ENCODE data around the gene SLC9A9.

SLC9A9 gene

GRCh38 chr3:143356839-143357238 lies 491.4 kb downstream of the SLC9A9 start:
- H3K4me1 ChIP-seq (ENCODE audit: control insufficient read depth, insufficient read depth, low read length), result 0 out of 2 replicates have a peak, but pooled peaks cover 2% of the 10 kb centered on the region

GRCh38 chr3:143354342-143354741 lies 493.9 kb downstream of the SLC9A9 start:
- no peaks in the 10 kb centered on the region for H3K27me3 ChIP-seq (ENCODE audit: control insufficient read depth, insufficient read depth, low read length)
- WGBS (ENCODE audit: insufficient coverage, insufficient read length), result no CpG with 5 or more reads among the region's 1 CpG
- no peak overlapping the region for H3K27ac ChIP-seq (ENCODE audit: low read length)
- H3K36me3 ChIP-seq (ENCODE audit: control insufficient read depth, insufficient read depth, low read length), result no peaks in the 10 kb centered on the region
- no peaks in the 10 kb centered on the region for H3K9me3 ChIP-seq (ENCODE audit: control insufficient read depth, insufficient read depth, low read length)
- H3K4me3 ChIP-seq (ENCODE audit: low read length), result no peak overlapping the region
- DNase-seq (ENCODE audit: low read depth, low spot score), result no peak
- 0 out of 2 replicates have a peak, but pooled peaks cover 2% of the 10 kb centered on the region for H3K4me1 ChIP-seq (ENCODE audit: control insufficient read depth, insufficient read depth, low read length)

More at GRCh38 chr3:143356839-143357238, 491.4 kb downstream of the SLC9A9 start:
- no peak for DNase-seq (ENCODE audit: low read depth, low spot score)
- Histone ChIP-seq H3K4me3 (ENCODE audit: low read length) (no peak overlapping the region), H3K9me3 (ENCODE audit: control insufficient read depth, insufficient read depth, low read length) (no peaks in the 10 kb centered on the region), H3K27me3 (ENCODE audit: control insufficient read depth, insufficient read depth, low read length) (no peaks in the 10 kb centered on the region), H3K27ac (ENCODE audit: low read length) (no peak overlapping the region), H3K36me3 (ENCODE audit: control insufficient read depth, insufficient read depth, low read length) (no peaks in the 10 kb centered on the region)
- WGBS (ENCODE audit: insufficient coverage, insufficient read length), result no CpG with 5 or more reads among the region's 1 CpG

- 0 out of 2 replicates have a peak, but pooled peaks cover 2% of the 10 kb centered on the region for H3K4me1 ChIP-seq (ENCODE audit: control insufficient read depth, insufficient read depth, low read length)
- no peak overlapping the region for H3K4me3 ChIP-seq (ENCODE audit: low read length)
- no peak for DNase-seq (ENCODE audit: low read depth, low spot score)
- H3K27ac ChIP-seq (ENCODE audit: low read length), result no peak overlapping the region
- H3K9me3 ChIP-seq (ENCODE audit: control insufficient read depth, insufficient read depth, low read length), result no peaks in the 10 kb centered on the region
- WGBS (ENCODE audit: insufficient coverage, insufficient read length), result no CpG with 5 or more reads among the region's 6 CpGs
- no peaks in the 10 kb centered on the region for H3K36me3 ChIP-seq (ENCODE audit: control insufficient read depth, insufficient read depth, low read length)
- no peaks in the 10 kb centered on the region for H3K27me3 ChIP-seq (ENCODE audit: control insufficient read depth, insufficient read depth, low read length)
These were observed 495.3 kb downstream of the SLC9A9 start for GRCh38 chr3:143352850-143353550.

- no peak for DNase-seq (ENCODE audit: low read depth, low spot score)
- Histone ChIP-seq H3K27me3 (ENCODE audit: control insufficient read depth, insufficient read depth, low read length) (no peaks in the 10 kb centered on the region), H3K4me1 (ENCODE audit: control insufficient read depth, insufficient read depth, low read length) (0 out of 2 replicates have a peak, but pooled peaks cover 2% of the 10 kb centered on the region), H3K27ac (ENCODE audit: low read length) (no peak overlapping the region), H3K4me3 (ENCODE audit: low read length) (no peak overlapping the region), H3K36me3 (ENCODE audit: control insufficient read depth, insufficient read depth, low read length) (no peaks in the 10 kb centered on the region), H3K9me3 (ENCODE audit: control insufficient read depth, insufficient read depth, low read length) (no peaks in the 10 kb centered on the region)
- WGBS (ENCODE audit: insufficient coverage, insufficient read length), result no CpG with 5 or more reads among the region's 4 CpGs
These were observed 496.2 kb downstream of the SLC9A9 start for GRCh38 chr3:143351895-143352608.

- Histone ChIP-seq H3K4me1 (ENCODE audit: control insufficient read depth, insufficient read depth, low read length) (0 out of 2 replicates have a peak, but pooled peaks cover 2% of the 10 kb centered on the region), H3K4me3 (ENCODE audit: low read length) (no peak overlapping the region), H3K36me3 (ENCODE audit: control insufficient read depth, insufficient read depth, low read length) (no peaks in the 10 kb centered on the region), H3K27me3 (ENCODE audit: control insufficient read depth, insufficient read depth, low read length) (no peaks in the 10 kb centered on the region), H3K27ac (ENCODE audit: low read length) (no peak overlapping the region), H3K9me3 (ENCODE audit: control insufficient read depth, insufficient read depth, low read length) (no peaks in the 10 kb centered on the region)
- DNase-seq (ENCODE audit: low read depth, low spot score), result no peak
- whole genome bisulfite sequencing (ENCODE audit: insufficient coverage, insufficient read length), result no CpG with 5 or more reads among the region's 2 CpGs
These were observed 496.9 kb downstream of the SLC9A9 start for GRCh38 chr3:143351354-143351753.

GRCh38 chr3:143349455-143349854 lies 498.8 kb downstream of the SLC9A9 start:
- Histone ChIP-seq H3K4me3 (ENCODE audit: low read length) (no peak overlapping the region), H3K27ac (ENCODE audit: low read length) (no peak overlapping the region), H3K9me3 (ENCODE audit: control insufficient read depth, insufficient read depth, low read length) (no peaks in the 10 kb centered on the region), H3K36me3 (ENCODE audit: control insufficient read depth, insufficient read depth, low read length) (no peaks in the 10 kb centered on the region), H3K27me3 (ENCODE audit: control insufficient read depth, insufficient read depth, low read length) (no peaks in the 10 kb centered on the region), H3K4me1 (ENCODE audit: control insufficient read depth, insufficient read depth, low read length) (0 out of 2 replicates have a peak, but pooled peaks cover 2% of the 10 kb centered on the region)
- no peak for DNase-seq (ENCODE audit: low read depth, low spot score)
- no CpG with 5 or more reads among the region's 2 CpGs for WGBS (ENCODE audit: insufficient coverage, insufficient read length)

GRCh38 chr3:143348486-143349327 lies 499.6 kb downstream of the SLC9A9 start:
- H3K27ac ChIP-seq (ENCODE audit: low read length), result no peak overlapping the region
- no peak overlapping the region for H3K4me3 ChIP-seq (ENCODE audit: low read length)
- no peak for DNase-seq (ENCODE audit: low read depth, low spot score)
- no peaks in the 10 kb centered on the region for H3K27me3 ChIP-seq (ENCODE audit: control insufficient read depth, insufficient read depth, low read length)
- H3K36me3 ChIP-seq (ENCODE audit: control insufficient read depth, insufficient read depth, low read length), result no peaks in the 10 kb centered on the region
- WGBS (ENCODE audit: insufficient coverage, insufficient read length), result no CpG with 5 or more reads among the region's 5 CpGs
- no peaks in the 10 kb centered on the region for H3K9me3 ChIP-seq (ENCODE audit: control insufficient read depth, insufficient read depth, low read length)
- H3K4me1 ChIP-seq (ENCODE audit: control insufficient read depth, insufficient read depth, low read length), result 0 out of 2 replicates have a peak, but pooled peaks cover 2% of the 10 kb centered on the region

- no peaks in the 10 kb centered on the region for H3K4me1 ChIP-seq (ENCODE audit: control insufficient read depth, insufficient read depth, low read length)
- H3K4me3 ChIP-seq (ENCODE audit: low read length), result no peak overlapping the region
- no peaks in the 10 kb centered on the region for H3K9me3 ChIP-seq (ENCODE audit: control insufficient read depth, insufficient read depth, low read length)
- no peak for DNase-seq (ENCODE audit: low read depth, low spot score)
- H3K36me3 ChIP-seq (ENCODE audit: control insufficient read depth, insufficient read depth, low read length), result no peaks in the 10 kb centered on the region
- WGBS (ENCODE audit: insufficient coverage, insufficient read length), result no CpG with 5 or more reads among the region's 1 CpG
- no peaks in the 10 kb centered on the region for H3K27me3 ChIP-seq (ENCODE audit: control insufficient read depth, insufficient read depth, low read length)
- H3K27ac ChIP-seq (ENCODE audit: low read length), result no peak overlapping the region
These were observed 503.6 kb downstream of the SLC9A9 start for GRCh38 chr3:143344516-143345165.

GRCh38 chr3:143343944-143344343 lies 504.3 kb downstream of the SLC9A9 start:
- H3K4me3 ChIP-seq (ENCODE audit: low read length), result no peak overlapping the region
- no peaks in the 10 kb centered on the region for H3K27me3 ChIP-seq (ENCODE audit: control insufficient read depth, insufficient read depth, low read length)
- H3K36me3 ChIP-seq (ENCODE audit: control insufficient read depth, insufficient read depth, low read length), result no peaks in the 10 kb centered on the region
- H3K9me3 ChIP-seq (ENCODE audit: control insufficient read depth, insufficient read depth, low read length), result no peaks in the 10 kb centered on the region
- no peak for DNase-seq (ENCODE audit: low read depth, low spot score)
- WGBS (ENCODE audit: insufficient coverage, insufficient read length), result no CpG with 5 or more reads among the region's 1 CpG
- no peaks in the 10 kb centered on the region for H3K4me1 ChIP-seq (ENCODE audit: control insufficient read depth, insufficient read depth, low read length)
- H3K27ac ChIP-seq (ENCODE audit: low read length), result no peak overlapping the region

- Histone ChIP-seq H3K27me3 (ENCODE audit: control insufficient read depth, insufficient read depth, low read length) (no peaks in the 10 kb centered on the region), H3K4me3 (ENCODE audit: low read length) (no peak overlapping the region), H3K36me3 (ENCODE audit: control insufficient read depth, insufficient read depth, low read length) (no peaks in the 10 kb centered on the region), H3K4me1 (ENCODE audit: control insufficient read depth, insufficient read depth, low read length) (no peaks in the 10 kb centered on the region), H3K27ac (ENCODE audit: low read length) (no peak overlapping the region), H3K9me3 (ENCODE audit: control insufficient read depth, insufficient read depth, low read length) (no peaks in the 10 kb centered on the region)
- DNase-seq (ENCODE audit: low read depth, low spot score), result no peak
- WGBS (ENCODE audit: insufficient coverage, insufficient read length), result no CpG with 5 or more reads among the region's 1 CpG
These were observed 505.2 kb downstream of the SLC9A9 start for GRCh38 chr3:143343031-143343430.
